HEK293 (cell line): Measurements from ENCODE around the gene SLC35F4.
"Not testable (repeated sequence)": the region's sequence is repeated elsewhere in the genome, so short reads cannot be mapped to it uniquely, and the experiment has no call there.

Experiments
- CTCF ChIA-PET: fragments of 350-600 bp; formaldehyde crosslinking; extraction: SDS; loops from one replicate; lab custom pipeline; 2021; ENCODE audit warnings: antibody characterized with exemption; lab: Yijun Ruan, JAX
- POLR2A ChIA-PET: fragments of 300-600 bp; formaldehyde crosslinking; extraction: SDS; loops from one replicate; lab custom pipeline; 2020; ENCODE audit warnings: antibody characterized with exemption, inconsistent platforms; lab: Yijun Ruan, JAX
- H3K27ac ChIP-seq: fragments of 200-500 bp; sonication (Bioruptor generic); 2 replicates; pipeline ENCODE4 v1.5.1; 2014; ENCODE audit warnings: low read depth, low read length, control low read depth, inconsistent platforms; ENCODE audit errors: extremely low read depth
- H3K36me3 ChIP-seq, 2 experiments: fragments of 200-500 bp in 1 of 2; sonication (Bioruptor generic) in 1 of 2; 1 replicate in 1 of 2; 2 replicates in 1 of 2; pipeline ENCODE4 v1.5.1; 2014 to 2017; ENCODE audit warnings: inconsistent platforms in 2 of 2, low read length in 2 of 2; ENCODE audit not compliant: control insufficient read depth in 2 of 2, insufficient read depth in 1 of 2
- H3K4me1 ChIP-seq: fragments of 200-500 bp; sonication (Bioruptor generic); 2 replicates; pipeline ENCODE4 v1.5.1; 2014; ENCODE audit warnings: mild to moderate bottlenecking, low read length, inconsistent platforms; ENCODE audit not compliant: control insufficient read depth, insufficient read depth
- H3K4me3 ChIP-seq: 2 replicates; pipeline ENCODE4 v1.5.1; 2011; ENCODE audit warnings: low read depth, mild to moderate bottlenecking, control low read depth, low read length, moderate library complexity
- H3K9me3 ChIP-seq: fragments of 200-500 bp; sonication (Bioruptor generic); 2 replicates; pipeline ENCODE4 v1.5.1; 2014; ENCODE audit warnings: low read depth, low read length, inconsistent platforms; ENCODE audit not compliant: control insufficient read depth, insufficient read depth
- BCL11B ChIP-seq: fragments of 450-650 bp; formaldehyde crosslinking; IDR thresholded peaks from 2 replicates; pipeline ENCODE4 v1.5.1; 2016; ENCODE audit warnings: low read depth, missing biosample characterization, missing genetic modification characterization
- FEZF1 ChIP-seq: fragments of 450-650 bp; formaldehyde crosslinking; IDR thresholded peaks from 2 replicates; pipeline ENCODE4 v1.5.1; 2016; ENCODE audit warnings: missing biosample characterization, missing genetic modification characterization
- HOXD13 ChIP-seq: sonication (generic); formaldehyde crosslinking; IDR thresholded peaks from 2 replicates; pipeline ENCODE4 v1.8.0; 2022; ENCODE audit warnings: missing genetic modification reagents, borderline replicate concordance
- OSR2 ChIP-seq: fragments of 450-650 bp; formaldehyde crosslinking; IDR thresholded peaks from 2 replicates; pipeline ENCODE4 v1.5.1; 2016; ENCODE audit warnings: missing biosample characterization, missing genetic modification characterization
- PATZ1 ChIP-seq: fragments of 450-650 bp; formaldehyde crosslinking; IDR thresholded peaks from 2 replicates; pipeline ENCODE4 v1.5.1; 2016; ENCODE audit warnings: missing biosample characterization, missing genetic modification characterization
- PRDM1 ChIP-seq: fragments of 450-650 bp; formaldehyde crosslinking; IDR thresholded peaks from 2 replicates; pipeline ENCODE4; 2016; ENCODE audit warnings: missing biosample characterization, missing genetic modification characterization
- ZBTB20 ChIP-seq: fragments of 450-650 bp; formaldehyde crosslinking; IDR thresholded peaks from 2 replicates; pipeline ENCODE4 v1.5.1; 2016; ENCODE audit warnings: missing biosample characterization, missing genetic modification characterization
- ZBTB26 ChIP-seq: fragments of 450-650 bp; formaldehyde crosslinking; optimal IDR thresholded peaks from 2 replicates; pipeline ENCODE3; 2016; ENCODE audit warnings: missing biosample characterization, mild to moderate bottlenecking, missing genetic modification characterization
- ZFP3 ChIP-seq: fragments of 450-650 bp; formaldehyde crosslinking; IDR thresholded peaks from 2 replicates; pipeline ENCODE4 v1.5.1; 2016; ENCODE audit warnings: low read depth, missing biosample characterization, missing genetic modification characterization
- ZNF10 ChIP-seq: fragments of 450-650 bp; formaldehyde crosslinking; IDR thresholded peaks from 2 replicates; pipeline ENCODE4 v1.5.1; 2017; ENCODE audit warnings: missing biosample characterization, missing genetic modification characterization
- ZNF133 ChIP-seq: fragments of 450-650 bp; formaldehyde crosslinking; IDR thresholded peaks from 2 replicates; pipeline ENCODE4 v1.5.1; 2016; ENCODE audit warnings: missing biosample characterization, missing genetic modification characterization
- ZNF174 ChIP-seq: fragments of 450-650 bp; formaldehyde crosslinking; IDR thresholded peaks from 2 replicates; pipeline ENCODE4 v1.5.0; 2017; ENCODE audit warnings: missing biosample characterization, mild to moderate bottlenecking, missing genetic modification characterization
- ZNF266 ChIP-seq: fragments of 450-650 bp; formaldehyde crosslinking; IDR thresholded peaks from 2 replicates; pipeline ENCODE4 v1.5.1; 2016; ENCODE audit warnings: missing biosample characterization, missing genetic modification characterization, low read depth
- ZNF488 ChIP-seq: fragments of 450-650 bp; formaldehyde crosslinking; IDR thresholded peaks from 2 replicates; pipeline ENCODE4 v1.5.1; 2016; ENCODE audit warnings: missing biosample characterization, missing genetic modification characterization
- ZNF571 ChIP-seq: fragments of 450-650 bp; formaldehyde crosslinking; IDR thresholded peaks from 2 replicates; pipeline ENCODE4 v1.5.0; 2017; ENCODE audit warnings: missing biosample characterization, missing genetic modification characterization
- ZNF660 ChIP-seq: fragments of 450-650 bp; IDR thresholded peaks from 2 replicates; pipeline ENCODE4 v1.5.1; 2018; ENCODE audit warnings: missing biosample characterization, mild to moderate bottlenecking, missing genetic modification characterization
- ZNF664 ChIP-seq: fragments of 450-650 bp; formaldehyde crosslinking; IDR thresholded peaks from 2 replicates; pipeline ENCODE4 v1.5.1; 2016; ENCODE audit warnings: missing biosample characterization, missing genetic modification characterization
- ZNF707 ChIP-seq: fragments of 450-650 bp; formaldehyde crosslinking; IDR thresholded peaks from 2 replicates; pipeline ENCODE4 v1.5.1; 2016; ENCODE audit warnings: missing biosample characterization, missing genetic modification characterization
- ZNF768 ChIP-seq: fragments of 450-650 bp; formaldehyde crosslinking; IDR thresholded peaks from 2 replicates; pipeline ENCODE4 v1.5.1; 2018; ENCODE audit warnings: missing biosample characterization, mild to moderate bottlenecking, missing genetic modification characterization
- ZNF785 ChIP-seq: fragments of 450-650 bp; formaldehyde crosslinking; IDR thresholded peaks from 2 replicates; pipeline ENCODE4 v1.5.1; 2016; ENCODE audit warnings: missing biosample characterization, missing genetic modification characterization
- ZNF837 ChIP-seq: fragments of 450-650 bp; formaldehyde crosslinking; IDR thresholded peaks from 2 replicates; pipeline ENCODE4 v1.5.1; 2016; ENCODE audit warnings: missing biosample characterization, missing genetic modification characterization
- ZSCAN23 ChIP-seq: fragments of 450-650 bp; formaldehyde crosslinking; IDR thresholded peaks from 2 replicates; pipeline ENCODE4 v1.5.1; 2016; ENCODE audit warnings: missing biosample characterization, missing genetic modification characterization
- TF ChIP-seq, protein P1 (sequence below): fragments of 450-650 bp; IDR thresholded peaks from 2 replicates; pipeline ENCODE4 v1.5.1; 2018; ENCODE audit warnings: missing biosample characterization, mild to moderate bottlenecking, missing genetic modification characterization

Gene SLC35F4

GRCh38 chr14:57753821-57754220 is 112.1 kb downstream of the SLC35F4 start:
- Histone ChIP-seq H3K4me3 (no peak overlapping the region), H3K4me1 (peaks cover 8% of the 10 kb centered on the region), H3K9me3 (no peaks in the 10 kb centered on the region), H3K27ac (no peak overlapping the region), H3K36me3 (no peaks in the 10 kb centered on the region)
- ChIA-PET CTCF (interaction anchor here (0.9 kb wide), 1 partner anchor 19 kb away, joined by 3 read pairs; no protein-coding TSS in a partner anchor), POLR2A (no interaction called here)
- TF ChIP-seq ZNF837 (tag by site-specific recombination) (no peak), ZNF10 (tag by site-specific recombination) (no peak), ZNF768 (tag by site-specific recombination) (no peak), ZNF174 (tag by site-specific recombination) (no peak), ZBTB20 (no peak), PRDM1 (no peak), ZFP3 (tag by site-specific recombination) (no peak), ZBTB26 (tag by site-specific recombination) (no peak), ZNF707 (tag by site-specific recombination) (no peak), HOXD13 (CRISPR knock-in tag) (no peak), BCL11B (tag by site-specific recombination) (no peak), ZNF785 (tag by site-specific recombination) (no peak), ZNF664 (tag by site-specific recombination) (no peak), ZSCAN23 (tag by site-specific recombination) (no peak), FEZF1 (tag by site-specific recombination) (no peak), OSR2 (tag by site-specific recombination) (no peak)
- TF ChIP-seq, protein P1, sequence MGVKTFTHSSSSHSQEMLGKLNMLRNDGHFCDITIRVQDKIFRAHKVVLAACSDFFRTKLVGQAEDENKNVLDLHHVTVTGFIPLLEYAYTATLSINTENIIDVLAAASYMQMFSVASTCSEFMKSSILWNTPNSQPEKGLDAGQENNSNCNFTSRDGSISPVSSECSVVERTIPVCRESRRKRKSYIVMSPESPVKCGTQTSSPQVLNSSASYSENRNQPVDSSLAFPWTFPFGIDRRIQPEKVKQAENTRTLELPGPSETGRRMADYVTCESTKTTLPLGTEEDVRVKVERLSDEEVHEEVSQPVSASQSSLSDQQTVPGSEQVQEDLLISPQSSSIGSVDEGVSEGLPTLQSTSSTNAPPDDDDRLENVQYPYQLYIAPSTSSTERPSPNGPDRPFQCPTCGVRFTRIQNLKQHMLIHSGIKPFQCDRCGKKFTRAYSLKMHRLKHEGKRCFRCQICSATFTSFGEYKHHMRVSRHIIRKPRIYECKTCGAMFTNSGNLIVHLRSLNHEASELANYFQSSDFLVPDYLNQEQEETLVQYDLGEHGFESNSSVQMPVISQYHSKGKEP (tag by site-specific recombination) = no peak

DNA sequence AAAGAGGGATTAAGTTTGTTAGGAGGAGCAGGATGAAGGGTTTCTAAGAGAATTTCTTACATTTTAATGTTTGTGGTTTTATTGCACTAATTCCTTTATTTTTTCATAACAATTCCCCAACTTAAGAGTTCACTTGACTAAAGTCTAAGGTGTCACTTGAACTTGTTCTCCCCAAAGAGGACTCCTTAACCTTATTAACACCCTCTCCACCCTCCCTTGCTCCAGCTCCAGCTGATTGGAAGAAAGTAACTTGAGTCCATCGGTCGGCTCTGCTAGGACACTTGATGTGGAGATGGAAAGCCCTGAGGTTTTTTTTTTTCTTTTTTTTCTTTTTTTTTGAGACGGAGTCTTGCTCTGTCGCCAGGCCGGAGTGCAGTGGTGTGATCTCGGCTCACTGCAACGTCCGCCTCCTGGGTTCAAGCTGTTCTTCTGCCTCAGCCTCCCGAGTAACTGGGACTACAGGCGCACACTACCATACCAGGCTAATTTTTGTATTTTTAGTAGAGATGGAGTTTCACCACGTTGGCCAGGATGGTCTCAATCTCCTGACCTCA is 113.7 kb downstream of the SLC35F4 start:
- H3K9me3 ChIP-seq, H3K36me3 ChIP-seq, H3K4me3 ChIP-seq, H3K4me1 ChIP-seq, H3K27ac ChIP-seq, POLR2A ChIA-PET, CTCF ChIA-PET: not testable (repeated sequence)

DNA sequence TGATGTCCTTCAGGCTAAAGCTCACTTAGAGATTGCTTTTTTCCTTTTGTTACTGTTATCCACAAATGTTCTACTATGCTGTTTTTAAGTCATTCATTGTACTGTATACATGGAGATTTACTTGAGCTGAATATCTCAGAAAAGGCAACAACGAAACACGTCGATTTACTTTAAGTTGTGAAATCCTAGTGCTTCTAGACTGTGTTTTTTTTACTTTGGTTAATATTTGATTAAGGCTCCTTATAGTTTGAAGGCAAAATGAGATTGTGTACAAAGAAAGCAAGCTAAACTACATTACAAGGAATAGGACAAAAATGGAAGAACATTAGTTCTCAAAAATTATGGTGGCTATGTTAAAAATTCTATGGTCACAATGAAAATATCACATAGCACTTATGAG is 114.5 kb downstream of the SLC35F4 start:
- no peak overlapping the region for H3K27ac ChIP-seq
- CTCF ChIA-PET = interaction anchor here (0.5 kb wide), 1 partner anchor 18 kb away, joined by 4 read pairs; no protein-coding TSS in a partner anchor
- no peaks in the 10 kb centered on the region for H3K9me3 ChIP-seq
- no peaks in the 10 kb centered on the region for H3K36me3 ChIP-seq
- H3K4me3 ChIP-seq = no peak overlapping the region
- POLR2A ChIA-PET = no interaction called here
- H3K4me1 ChIP-seq = peaks cover 12% of the 10 kb centered on the region
- TF ChIP-seq PRDM1 (no peak), ZNF707 (tag by site-specific recombination) (no peak)

GRCh38 chr14:57749267-57749666 is 116.6 kb downstream of the SLC35F4 start:
- CTCF ChIA-PET = no interaction called here
- Histone ChIP-seq H3K4me1 (peaks cover 4% of the 10 kb centered on the region; the same call in 1 of the 2 replicates), H3K4me3 (no peak overlapping the region), H3K36me3 (no peaks in the 10 kb centered on the region), H3K27ac (no peak overlapping the region), H3K9me3 (no peaks in the 10 kb centered on the region)
- POLR2A ChIA-PET = no interaction called here
- TF ChIP-seq ZNF133 (tag by site-specific recombination) (no peak), ZNF488 (no peak), ZNF10 (tag by site-specific recombination) (no peak), PATZ1 (no peak), ZNF660 (tag by site-specific recombination) (no peak), ZNF266 (no peak), ZNF571 (tag by site-specific recombination) (no peak), ZNF768 (tag by site-specific recombination) (no peak)
